NCI-H524 treated with DMSO at 0.1 percent for 48 hours (cell line): Measurements from ENCODE around the gene ZNF814.
A peak's percentile ranks its signal among the peaks of the same experiment; 100 is the strongest.
"Not testable (repeated sequence)": the region's sequence is repeated elsewhere in the genome, so short reads cannot be mapped to it uniquely, and the experiment has no call there.

Experiments
- DNase-seq: peaks from one replicate; lab custom pipeline; 2025; lab: John Stamatoyannopoulos, UW

Gene ZNF814

DNA sequence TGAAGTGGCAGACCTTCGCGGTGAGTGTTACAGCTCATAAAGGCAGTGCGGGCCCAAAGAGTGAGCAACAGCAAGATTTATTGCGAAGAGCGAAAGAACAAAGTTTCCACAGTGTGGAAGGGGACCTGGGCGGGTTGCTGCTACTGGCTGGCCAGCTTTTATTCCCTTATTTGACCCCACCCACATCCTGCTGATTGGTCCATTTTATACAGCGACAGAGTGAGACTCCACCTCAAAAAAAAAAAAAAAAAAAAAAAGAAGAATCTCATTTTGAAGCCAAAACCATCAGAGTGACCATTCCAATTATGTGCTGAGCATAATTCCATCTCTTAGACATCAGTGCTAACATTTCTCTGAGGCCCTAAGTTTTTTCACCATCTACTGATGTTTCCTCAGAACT lies 72.2 kb downstream of the ZNF814 start:
- DNase-seq: no peak

DNA sequence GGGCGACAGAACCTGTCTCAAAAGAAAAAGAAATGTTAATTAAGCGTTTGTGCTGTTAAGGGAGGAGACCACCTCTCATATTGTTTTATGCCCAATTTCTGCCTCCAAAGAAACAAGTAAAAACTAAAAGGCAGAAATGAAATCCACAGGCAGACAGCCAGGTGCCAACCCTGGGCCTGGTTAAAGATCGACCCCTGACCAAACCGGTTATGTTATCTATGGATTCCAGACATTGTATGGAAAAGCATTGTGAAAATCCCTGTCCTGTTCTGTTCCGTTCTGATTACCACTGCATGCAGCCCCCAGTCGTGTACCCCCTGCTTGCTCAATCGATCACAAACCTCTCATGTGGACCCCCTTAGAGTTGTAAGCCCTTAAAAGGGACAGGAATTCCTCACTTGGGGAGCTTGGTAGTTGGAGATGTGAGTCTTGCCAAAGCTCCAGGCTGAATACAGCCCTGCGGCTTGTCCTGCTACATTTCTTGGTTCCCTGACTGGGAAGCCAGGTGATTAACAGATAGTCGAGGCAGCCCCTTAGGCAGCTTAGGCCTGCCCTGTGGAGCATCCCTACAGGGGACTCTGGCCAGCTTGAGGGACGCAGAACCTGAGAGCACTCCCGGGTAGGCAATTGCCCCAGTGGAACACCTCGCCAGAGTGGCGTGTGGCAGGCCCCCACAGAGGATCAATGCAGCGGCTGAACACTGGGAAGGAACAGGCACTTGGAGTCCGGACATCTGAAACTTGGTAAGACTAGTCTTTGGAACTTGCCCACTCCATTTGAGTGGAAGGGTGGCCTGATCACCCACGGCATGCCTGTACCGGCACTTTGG lies 73.4 kb downstream of the ZNF814 start:
- DNase-seq: no peak

DNA sequence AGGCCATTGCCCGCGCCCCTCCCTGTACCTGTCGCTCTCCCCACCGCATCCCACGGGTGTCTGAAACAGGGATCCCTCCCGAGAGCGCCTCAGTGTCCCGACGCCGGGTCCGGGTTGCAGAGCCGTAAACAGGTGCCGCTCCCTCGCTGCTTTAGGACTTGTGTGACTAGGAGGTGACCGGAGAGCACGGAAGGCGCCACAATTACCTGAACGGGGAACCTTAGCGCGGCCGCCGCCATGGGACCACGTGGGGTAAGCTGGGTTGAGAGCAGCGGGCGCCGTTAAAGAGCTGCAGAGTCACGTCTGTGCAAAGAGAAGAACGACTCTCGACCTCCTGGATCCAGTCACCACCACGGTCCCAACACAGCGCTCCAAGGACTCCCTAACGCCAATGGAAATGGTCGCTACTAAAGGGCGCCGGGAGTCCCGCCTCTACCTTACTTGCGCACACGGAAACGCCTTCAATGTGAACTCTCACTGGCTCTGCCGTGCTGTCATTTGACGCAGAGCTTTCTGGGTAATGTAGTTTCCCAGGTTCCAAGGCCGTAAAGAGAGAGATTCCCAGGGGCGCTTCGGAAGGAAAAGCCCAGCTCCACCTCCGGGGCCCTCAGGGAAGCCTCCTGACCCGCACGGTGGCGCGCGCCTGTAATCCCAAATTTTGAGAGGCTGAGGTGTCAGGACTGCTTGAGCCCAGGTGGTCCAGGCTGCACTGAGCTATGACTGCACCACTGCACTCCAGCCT lies 74.2 kb downstream of the ZNF814 start, which contains the start of gene ZNF552:
ZNF552 (minus strand) TSS at position 409 of the 742 bp plus-strand sequence; CDS start at position 239, 170 bp downstream.
- DNase-seq: peak; percentile 88

DNA sequence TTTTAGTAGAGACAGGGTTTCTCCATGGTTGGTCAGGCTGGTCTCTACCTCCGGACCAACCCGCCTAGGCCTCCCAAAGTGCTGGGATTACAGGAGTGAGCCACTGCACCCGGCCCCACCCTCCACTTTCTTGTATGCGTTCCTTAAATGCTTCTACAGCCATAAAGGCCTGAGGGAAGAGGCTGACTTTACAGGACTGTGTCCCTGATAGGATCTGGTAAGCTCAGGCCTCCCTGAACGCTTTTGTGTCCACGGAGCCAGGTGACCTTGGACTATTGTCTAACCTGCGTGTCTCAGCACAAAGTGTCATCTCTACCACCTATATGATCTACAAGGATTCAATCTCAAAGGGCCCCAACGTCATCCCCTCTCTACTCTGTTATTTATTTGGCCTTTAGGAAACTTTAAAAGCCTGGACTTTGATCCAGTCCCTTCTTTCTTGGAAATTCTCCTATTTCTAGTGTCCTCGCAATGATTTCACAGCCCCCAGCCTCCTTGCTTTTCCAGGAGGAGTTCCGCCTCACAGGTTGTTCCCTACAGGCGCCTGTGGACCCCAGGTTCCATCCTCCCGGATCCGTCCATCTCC lies 74.8 kb downstream of the ZNF814 start:
- no peak for DNase-seq

GRCh38 chr19:57812975-57813820 lies 75.6 kb downstream of the ZNF814 start:
- not testable (repeated sequence) for DNase-seq

GRCh38 chr19:57812226-57812625 lies 76.6 kb downstream of the ZNF814 start:
- no peak for DNase-seq

DNA sequence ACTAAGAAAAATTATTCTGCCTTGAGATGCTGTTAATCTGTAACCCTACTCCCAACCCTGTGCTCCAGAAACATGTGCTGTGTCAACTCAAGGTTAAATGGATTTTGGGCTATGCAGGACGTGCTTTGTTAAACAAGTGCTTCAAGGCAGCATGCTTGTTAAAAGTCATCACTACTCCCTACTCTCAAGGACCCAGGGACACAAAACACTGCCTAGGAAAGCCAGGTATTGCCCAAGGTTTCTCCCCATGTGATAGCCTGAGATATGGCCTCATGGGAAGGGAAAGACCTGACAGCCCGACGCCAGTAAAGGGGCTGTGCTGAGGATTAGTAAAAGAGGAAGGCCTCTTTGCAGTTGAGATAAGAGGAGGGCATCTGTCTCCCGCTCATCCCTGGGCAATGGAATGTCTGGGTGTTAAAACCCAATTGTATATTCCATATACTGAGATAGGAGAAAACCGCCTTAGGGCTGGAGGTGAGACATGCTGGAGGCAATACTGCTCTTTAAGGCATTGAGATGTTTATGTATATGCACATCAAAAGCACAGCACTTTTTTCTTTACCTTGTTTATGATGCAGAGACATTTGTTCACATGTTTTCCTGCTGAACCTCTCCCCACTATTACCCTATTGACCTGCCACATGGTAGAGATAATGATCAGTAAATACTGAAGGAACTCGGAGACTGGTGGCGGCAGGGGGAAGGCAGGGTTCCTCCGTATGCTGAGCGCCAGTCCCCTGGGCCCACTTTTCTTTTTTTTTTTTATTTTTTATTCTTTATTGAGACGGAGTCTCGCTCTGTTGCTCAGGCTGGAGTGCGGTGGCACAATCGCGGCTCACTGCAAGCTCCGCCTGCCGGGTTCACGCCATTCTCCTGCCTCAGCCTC lies 78.2 kb downstream of the ZNF814 start:
- not testable (repeated sequence) for DNase-seq

- DNase-seq: no peak
Measured at GRCh38 chr19:57807541-57807940, 81.3 kb downstream of the ZNF814 start.

DNA sequence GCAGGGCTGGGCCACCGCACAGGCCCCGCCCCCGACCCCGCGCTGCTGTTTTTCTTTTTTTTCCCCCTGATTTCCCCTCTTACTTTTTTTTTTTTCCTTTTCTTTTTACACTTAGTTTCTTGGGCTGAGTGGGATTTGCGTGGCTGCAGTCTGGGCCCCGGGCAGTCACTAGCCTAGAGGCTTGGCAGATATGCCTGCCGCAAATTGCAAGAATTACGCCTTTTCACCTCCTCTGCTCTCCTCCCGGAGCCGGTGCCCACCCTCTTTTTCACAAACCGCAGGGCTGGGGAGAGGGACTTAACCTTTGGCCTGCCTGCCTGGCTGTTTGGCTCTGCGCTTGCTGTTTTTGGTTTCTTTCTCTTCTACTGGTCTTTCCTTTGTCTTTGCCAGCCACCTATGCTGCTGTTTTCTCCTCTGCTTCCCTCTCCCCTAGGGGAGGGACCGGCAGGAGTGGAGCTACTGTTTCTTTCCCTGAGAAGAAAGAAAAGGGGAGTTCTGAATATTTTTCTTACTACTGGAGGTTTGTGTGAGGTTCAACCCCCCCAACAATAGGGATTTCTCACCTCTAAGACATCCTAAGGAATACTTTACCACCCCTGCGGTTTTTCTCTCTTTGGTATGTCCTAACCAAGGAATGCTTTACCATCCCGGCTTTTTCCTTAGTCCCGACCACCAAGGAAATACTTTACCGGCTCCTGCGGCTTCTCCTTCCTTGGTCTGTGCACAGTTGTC lies 85.1 kb downstream of the ZNF814 start:
- DNase-seq: no peak

- DNase-seq: no peak
Measured at GRCh38 chr19:57803265-57803593, 85.6 kb downstream of the ZNF814 start.

GRCh38 chr19:57802269-57802668 lies 86.6 kb downstream of the ZNF814 start:
- DNase-seq: no peak

DNA sequence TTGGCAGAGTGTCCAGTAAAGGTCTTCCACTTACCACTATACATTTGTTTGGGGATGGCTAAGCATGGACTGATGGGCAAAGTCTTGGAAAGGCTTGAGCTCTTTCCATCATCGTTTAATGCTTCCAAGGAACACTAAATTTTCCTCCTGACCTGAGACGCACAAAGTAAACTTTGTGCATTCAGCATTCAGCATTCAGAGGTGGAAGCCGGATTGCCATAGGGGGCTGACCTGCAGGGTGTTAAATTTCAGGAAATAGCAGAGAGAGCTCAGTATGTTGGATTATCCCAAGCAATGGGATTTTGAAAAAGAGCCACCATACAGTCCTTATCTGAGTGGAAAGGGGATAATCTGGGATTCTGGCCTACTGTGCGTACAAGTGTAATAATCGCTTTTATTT lies 88.1 kb downstream of the ZNF814 start:
- DNase-seq: no peak
